WERI-Rb-1 (cell line): ENCODE data around the gene ZCCHC18.

Experiments
- DNase-seq: peaks from one replicate; pipeline ENCODE4 v3.0.0-alpha.2; 2020
- H3K27ac ChIP-seq: fragments of 250-450 bp; sonication (Bioruptor Pico); 2 replicates; pipeline ENCODE4 v1.5.1; 2020; ENCODE audit warnings: mild to moderate bottlenecking, moderate library complexity
- H3K27me3 ChIP-seq: fragments of 250-450 bp; sonication (Bioruptor Pico); 2 replicates; pipeline ENCODE4 v1.5.1; 2021; ENCODE audit warnings: mild to moderate bottlenecking, low read depth, moderate library complexity; ENCODE audit not compliant: insufficient read depth, severe bottlenecking
- H3K36me3 ChIP-seq: fragments of 250-450 bp; sonication (Bioruptor Pico); 2 replicates; pipeline ENCODE4 v1.5.1; 2020; ENCODE audit warnings: mild to moderate bottlenecking, moderate library complexity
- H3K4me3 ChIP-seq: 2 replicates; pipeline ENCODE4 v1.5.1; 2011; ENCODE audit warnings: low read depth, mild to moderate bottlenecking, control low read depth, low read length
- H3K9me3 ChIP-seq: fragments of 250-450 bp; sonication (Bioruptor Pico); 2 replicates; pipeline ENCODE4 v1.5.1; 2021; ENCODE audit warnings: mild to moderate bottlenecking, moderate library complexity; ENCODE audit not compliant: severe bottlenecking
- CTCF ChIP-seq: IDR thresholded peaks from 2 replicates; pipeline ENCODE4 v1.5.1; 2011; ENCODE audit warnings: low read depth, mild to moderate bottlenecking, control low read depth, inconsistent platforms, low read length

ZCCHC18 gene

GRCh38 chrX:104126856-104127255, 14.5 kb downstream of the ZCCHC18 start:
- no peaks in the 10 kb centered on the region for H3K27me3 ChIP-seq
- DNase-seq = no peak
- H3K9me3 ChIP-seq = no peaks in the 10 kb centered on the region
- no peaks in the 10 kb centered on the region for H3K36me3 ChIP-seq
- TF ChIP-seq CTCF = no peak
- no peak overlapping the region for H3K4me3 ChIP-seq
- no peak overlapping the region for H3K27ac ChIP-seq

- no peak overlapping the region for H3K4me3 ChIP-seq
- no peak for TF ChIP-seq CTCF
- no peak overlapping the region for H3K27ac ChIP-seq
- no peaks in the 10 kb centered on the region for H3K9me3 ChIP-seq
- DNase-seq = no peak
- no peaks in the 10 kb centered on the region for H3K36me3 ChIP-seq
- H3K27me3 ChIP-seq = no peaks in the 10 kb centered on the region
These were observed 18.5 kb downstream of the ZCCHC18 start for GRCh38 chrX:104130808-104131207.

GRCh38 chrX:104134583-104135261, 22.4 kb downstream of the ZCCHC18 start:
- Histone ChIP-seq H3K36me3 (no peaks in the 10 kb centered on the region), H3K4me3 (no peak overlapping the region), H3K27me3 (no peaks in the 10 kb centered on the region), H3K9me3 (no peaks in the 10 kb centered on the region), H3K27ac (no peak overlapping the region)
- no peak for TF ChIP-seq CTCF
- DNase-seq = no peak

- no peak for DNase-seq
- no peak for TF ChIP-seq CTCF
- Histone ChIP-seq H3K36me3 (no peaks in the 10 kb centered on the region), H3K4me3 (no peak overlapping the region), H3K27me3 (no peaks in the 10 kb centered on the region), H3K9me3 (no peaks in the 10 kb centered on the region), H3K27ac (no peak overlapping the region)
These were observed 23.4 kb downstream of the ZCCHC18 start for GRCh38 chrX:104135677-104136076.

- H3K9me3 ChIP-seq = no peaks in the 10 kb centered on the region
- peak; percentile 67 for DNase-seq
- TF ChIP-seq CTCF = peak; percentile 77
- H3K4me3 ChIP-seq = no peak overlapping the region
- no peak overlapping the region for H3K27ac ChIP-seq
- no peaks in the 10 kb centered on the region for H3K27me3 ChIP-seq
- no peaks in the 10 kb centered on the region for H3K36me3 ChIP-seq
These were observed 24.1 kb downstream of the ZCCHC18 start for GRCh38 chrX:104136241-104137019.
